Breast epithelium (tissue), 4 donors: ENCODE measurements around the gene BCAT1. TPM values are rescaled to one million over a fixed set of nuclear protein-coding genes. Genes with fewer than 3 reads are reported as not detected.

ENCODE experiments used
- DNase-seq, 2 donors: peaks; one replicate each; pipeline ENCODE4 v3.0.0-alpha.2; 2019; ENCODE audit warnings: low spot score in 2 of 2
- H3K27ac ChIP-seq, 2 donors: fragments of 200-600 bp; sonication (generic) in 1 of 2; one replicate each; pipeline ENCODE4 v1.5.1; 2016 to 2019; ENCODE audit warnings: mild to moderate bottlenecking in 1 of 2
- H3K27me3 ChIP-seq, 2 donors: fragments of 200-600 bp; sonication (generic) in 1 of 2; one replicate each; pipeline versions ENCODE4 v1.5.1 to v1.6.0; 2017 to 2019; ENCODE audit warnings: control low read depth in 1 of 2, mild to moderate bottlenecking in 1 of 2
- H3K36me3 ChIP-seq: fragments of 200-600 bp; one replicate; pipeline ENCODE4 v1.5.1; 2019
- H3K4me1 ChIP-seq, 2 donors: fragments of 200-600 bp; sonication (generic); one replicate each; pipeline ENCODE4 v1.5.1; 2016 to 2019; ENCODE audit warnings: control low read depth in 1 of 2
- H3K4me3 ChIP-seq, 3 donors: fragments of 200-600 bp; sonication (generic); 1 replicate in 2 of 3; 2 replicates in 1 of 3; pipeline ENCODE4 v1.5.1; 2016 to 2019; ENCODE audit warnings: mild to moderate bottlenecking in 3 of 3, moderate library complexity in 2 of 3
- H3K9me3 ChIP-seq, 2 donors: fragments of 200-600 bp; sonication (generic) in 1 of 2; one replicate each; pipeline ENCODE4 v1.5.1; 2016 to 2019; ENCODE audit warnings: control low read depth in 1 of 2
- POLR2A ChIP-seq: fragments of 450-650 bp; IDR thresholded peaks from one replicate; pipeline ENCODE4 v1.6.1; 2016; ENCODE audit warnings: antibody characterized with exemption, mild to moderate bottlenecking, moderate library complexity
- POLR2AphosphoS5 ChIP-seq, 3 donors: sonication (generic); formaldehyde crosslinking; IDR thresholded peaks; one replicate each; pipeline ENCODE4 v1.6.1; 2017; ENCODE audit warnings: antibody characterized with exemption in 3 of 3
- intact Hi-C: fragments of 100-400 bp; cut with DNase I; formaldehyde crosslinking; loops from one replicate; pipeline ENCODE4 v1.15.1; 2023; ENCODE audit warnings: low total_unique reads
- total RNA-seq, 3 donors: library from RNA; depleted of rRNA; stranded (reverse); fragments of >200 nt; gene quantifications; one replicate each; pipeline ENCODE4 v1.1.0, GENCODE V29; 2016
- TF ChIP-seq, protein P1 (sequence below), 3 donors: fragments of 450-650 bp; IDR thresholded peaks; one replicate each; pipeline ENCODE4 v1.5.1; 2016 to 2017; ENCODE audit warnings: antibody characterized with exemption in 3 of 3, mild to moderate bottlenecking in 3 of 3, moderate library complexity in 3 of 3

BCAT1 gene
- total RNA-seq, 3 donors from 2014 or later = 8.8 to 35.8 (median 12.1) TPM

- intact Hi-C loops = no loop called here
- no peak for TF ChIP-seq POLR2AphosphoS5 (IDR thresholded peaks at IDR 0.05)
- TF ChIP-seq, protein P1, sequence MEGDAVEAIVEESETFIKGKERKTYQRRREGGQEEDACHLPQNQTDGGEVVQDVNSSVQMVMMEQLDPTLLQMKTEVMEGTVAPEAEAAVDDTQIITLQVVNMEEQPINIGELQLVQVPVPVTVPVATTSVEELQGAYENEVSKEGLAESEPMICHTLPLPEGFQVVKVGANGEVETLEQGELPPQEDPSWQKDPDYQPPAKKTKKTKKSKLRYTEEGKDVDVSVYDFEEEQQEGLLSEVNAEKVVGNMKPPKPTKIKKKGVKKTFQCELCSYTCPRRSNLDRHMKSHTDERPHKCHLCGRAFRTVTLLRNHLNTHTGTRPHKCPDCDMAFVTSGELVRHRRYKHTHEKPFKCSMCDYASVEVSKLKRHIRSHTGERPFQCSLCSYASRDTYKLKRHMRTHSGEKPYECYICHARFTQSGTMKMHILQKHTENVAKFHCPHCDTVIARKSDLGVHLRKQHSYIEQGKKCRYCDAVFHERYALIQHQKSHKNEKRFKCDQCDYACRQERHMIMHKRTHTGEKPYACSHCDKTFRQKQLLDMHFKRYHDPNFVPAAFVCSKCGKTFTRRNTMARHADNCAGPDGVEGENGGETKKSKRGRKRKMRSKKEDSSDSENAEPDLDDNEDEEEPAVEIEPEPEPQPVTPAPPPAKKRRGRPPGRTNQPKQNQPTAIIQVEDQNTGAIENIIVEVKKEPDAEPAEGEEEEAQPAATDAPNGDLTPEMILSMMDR (IDR thresholded peaks at IDR 0.05) = no peak
- no peak for TF ChIP-seq POLR2A
Measured at GRCh38 chr12:24919346-24920001, 29.4 kb downstream of the BCAT1 start.

DNA sequence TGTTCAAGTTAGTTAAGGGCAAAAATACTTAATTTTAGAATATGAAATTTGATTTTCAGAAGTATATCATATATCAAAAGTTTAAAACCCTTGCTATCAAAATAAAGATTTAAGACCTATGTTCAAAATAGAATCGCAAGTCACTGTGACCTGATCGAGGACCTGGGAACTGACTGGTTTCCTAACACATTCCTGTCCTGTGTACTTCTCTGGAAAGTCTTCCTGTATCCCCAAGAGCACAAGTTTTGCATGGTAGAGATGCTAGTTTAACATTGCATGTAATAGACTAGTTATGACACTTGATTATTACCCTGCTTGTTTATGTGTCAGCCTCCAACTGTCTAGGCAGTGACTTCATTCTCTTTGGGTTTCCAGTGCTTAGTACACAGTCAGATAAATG, 30.3 kb downstream of the BCAT1 start:
- no peak for DNase-seq
- TF ChIP-seq, protein P1 (IDR thresholded peaks at IDR 0.05) = no peak
- no peak overlapping the region for H3K4me3 ChIP-seq
- no peaks in the 10 kb centered on the region for H3K27me3 ChIP-seq
- no peak overlapping the region for H3K27ac ChIP-seq
- intact Hi-C loops = no loop called here
- H3K4me1 ChIP-seq = no peaks in the 10 kb centered on the region
- no peaks in the 10 kb centered on the region for H3K36me3 ChIP-seq
- H3K9me3 ChIP-seq = no peaks in the 10 kb centered on the region

More at GRCh38 chr12:24919346-24920001, 29.4 kb downstream of the BCAT1 start:
- no peaks in the 10 kb centered on the region for H3K27me3 ChIP-seq
- no peaks in the 10 kb centered on the region for H3K9me3 ChIP-seq
- no peak overlapping the region for H3K4me3 ChIP-seq
- H3K27ac ChIP-seq = no peak overlapping the region
- DNase-seq = no peak
- no peaks in the 10 kb centered on the region for H3K36me3 ChIP-seq
- H3K4me1 ChIP-seq = no peaks in the 10 kb centered on the region

- no peaks in the 10 kb centered on the region for H3K36me3 ChIP-seq
- no peaks in the 10 kb centered on the region for H3K27me3 ChIP-seq
- no peaks in the 10 kb centered on the region for H3K4me1 ChIP-seq
- DNase-seq = no peak
- no peaks in the 10 kb centered on the region for H3K9me3 ChIP-seq
- intact Hi-C loops = no loop called here
- TF ChIP-seq POLR2A = no peak
- H3K4me3 ChIP-seq = no peak overlapping the region
- H3K27ac ChIP-seq = no peak overlapping the region
Measured at GRCh38 chr12:24915501-24915900, 33.4 kb downstream of the BCAT1 start.

DNA sequence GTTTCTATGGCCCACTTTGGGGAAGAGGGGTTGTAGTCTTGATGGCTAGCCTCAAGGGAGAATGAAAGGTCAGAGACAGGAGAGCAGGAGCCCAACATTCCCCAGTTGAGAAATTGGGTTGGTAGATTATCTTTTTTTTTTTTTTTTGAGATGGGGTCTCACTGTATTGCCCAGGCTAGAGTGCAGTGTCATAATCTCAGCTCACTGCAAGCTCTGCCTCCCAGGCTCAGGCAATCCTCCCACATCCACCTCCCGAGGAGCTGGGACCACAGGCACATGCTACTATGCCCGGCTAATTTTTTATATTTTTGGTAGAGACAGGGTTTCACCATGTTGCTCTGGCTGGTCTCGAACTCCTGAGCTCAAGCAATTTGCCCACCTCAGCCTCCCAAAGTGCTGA, 34.9 kb downstream of the BCAT1 start:
- Histone ChIP-seq H3K27me3 (no peaks in the 10 kb centered on the region), H3K4me3 (no peak overlapping the region), H3K9me3 (no peaks in the 10 kb centered on the region), H3K27ac (no peak overlapping the region), H3K36me3 (no peaks in the 10 kb centered on the region), H3K4me1 (no peaks in the 10 kb centered on the region)
- no peak for DNase-seq
- TF ChIP-seq, protein P1 (IDR thresholded peaks at IDR 0.05) = no peak
- TF ChIP-seq POLR2AphosphoS5 (IDR thresholded peaks at IDR 0.05) (no peak), POLR2A (no peak)
- intact Hi-C loops = no loop called here

DNA sequence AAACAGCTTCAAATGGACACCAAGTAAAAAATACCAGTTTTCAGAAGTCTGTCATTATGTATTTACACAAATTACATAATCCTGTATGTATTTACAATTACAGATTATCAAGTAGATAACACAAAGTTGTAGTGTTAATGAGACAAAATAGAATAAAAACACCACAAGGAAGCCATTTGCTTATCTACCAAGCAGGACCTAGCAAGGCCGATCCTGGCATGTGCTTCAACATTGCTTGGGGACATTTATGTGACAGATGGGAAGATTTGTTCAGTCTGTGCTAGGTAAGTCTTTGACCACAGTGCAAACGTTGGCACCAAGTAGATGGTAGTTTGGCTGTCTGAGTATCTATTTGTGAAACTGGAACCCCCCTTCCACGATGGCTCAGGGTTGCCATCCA, 35.8 kb downstream of the BCAT1 start:
- Histone ChIP-seq H3K9me3 (no peaks in the 10 kb centered on the region), H3K27ac (no peak overlapping the region), H3K4me1 (no peaks in the 10 kb centered on the region), H3K27me3 (no peaks in the 10 kb centered on the region), H3K4me3 (no peak overlapping the region), H3K36me3 (no peaks in the 10 kb centered on the region)
- intact Hi-C loops = no loop called here
- no peak for DNase-seq
- TF ChIP-seq POLR2A (no peak), POLR2AphosphoS5 (IDR thresholded peaks at IDR 0.05) (no peak)
- TF ChIP-seq, protein P1 (IDR thresholded peaks at IDR 0.05) = no peak
